ENCODE results near the gene FRMPD3.
A peak's percentile ranks its signal among the peaks of the same experiment; 100 is the strongest.
"Not testable (repeated sequence)": the region's sequence is repeated elsewhere in the genome, so short reads cannot be mapped to it uniquely, and the experiment has no call there.

The FRMPD3 gene
- 0 to 0.24 (median 0) reads per million in 18 experiments for total RNA-seq

GRCh38 chrX:107448998-107449835, at the start of gene FRMPD3:
FRMPD3 (plus strand) TSS chrX:107449652; CDS start chrX:107526589, 76,937 bp downstream.
- DNase-seq = no peak

- DNase-seq = no peak
These were observed 28.9 kb upstream of the FRMPD3 start for GRCh38 chrX:107420571-107420970.

- no peak for DNase-seq
These were observed 28.1 kb upstream of the FRMPD3 start for GRCh38 chrX:107421337-107421861.

GRCh38 chrX:107429090-107429489, 20.4 kb upstream of the FRMPD3 start:
- DNase-seq = peak; percentile 15 to 37

GRCh38 chrX:107440187-107440586, 9.3 kb upstream of the FRMPD3 start:
- no peak for DNase-seq

- no peak for DNase-seq
These were observed 8.8 kb upstream of the FRMPD3 start for GRCh38 chrX:107440692-107441091.

- DNase-seq = no peak
These were observed 6.4 kb upstream of the FRMPD3 start for GRCh38 chrX:107442914-107443527.

GRCh38 chrX:107445146-107445545, 4.3 kb upstream of the FRMPD3 start:
- DNase-seq = no peak

- DNase-seq = no peak
These were observed 3.8 kb upstream of the FRMPD3 start for GRCh38 chrX:107445631-107446030.

- DNase-seq = no peak
These were observed 1.8 kb upstream of the FRMPD3 start for GRCh38 chrX:107447642-107448041.

- no peak for DNase-seq
These were observed 841 bp upstream of the FRMPD3 start for GRCh38 chrX:107448625-107448997.

GRCh38 chrX:107450823-107451509, 1.5 kb downstream of the FRMPD3 start:
- DNase-seq = no peak

GRCh38 chrX:107451731-107452130, 2.3 kb downstream of the FRMPD3 start:
- DNase-seq = no peak

GRCh38 chrX:107452581-107452980, 3.1 kb downstream of the FRMPD3 start:
- no peak for DNase-seq

GRCh38 chrX:107454302-107454701, 4.8 kb downstream of the FRMPD3 start:
- no peak for DNase-seq

GRCh38 chrX:107457289-107457688, 7.8 kb downstream of the FRMPD3 start:
- no peak for DNase-seq

- DNase-seq = no peak
These were observed 16.6 kb downstream of the FRMPD3 start for GRCh38 chrX:107465932-107466620.

- no peak for DNase-seq
These were observed 17.8 kb downstream of the FRMPD3 start for GRCh38 chrX:107467271-107467670.

- DNase-seq = no peak
These were observed 20.7 kb downstream of the FRMPD3 start for GRCh38 chrX:107470198-107470597.

- no peak for DNase-seq
These were observed 21.5 kb downstream of the FRMPD3 start for GRCh38 chrX:107470971-107471370.

- not testable (repeated sequence) for DNase-seq
These were observed 22.0 kb downstream of the FRMPD3 start for GRCh38 chrX:107471420-107471819.

GRCh38 chrX:107477406-107477805, 28.0 kb downstream of the FRMPD3 start:
- no peak for DNase-seq

GRCh38 chrX:107480272-107480671, 30.8 kb downstream of the FRMPD3 start:
- no peak for DNase-seq
